ENCODE measurements around the gene MEP1A. TPM values are rescaled to one million over a fixed set of nuclear protein-coding genes. Genes with fewer than 3 reads are reported as not detected.

The MEP1A gene
- total RNA-seq, 1 experiment from 2014 or later = not detected

Other genes with a start within 250 kb of the MEP1A start
- gene CYP39A1, start 140.6 kb upstream of the MEP1A start, total RNA-seq (2014; rRNA removed; shearing (Covaris generic)) = 1.8 and 2.3 TPM in 2 replicates
- gene SLC25A27, start 140.4 kb upstream of the MEP1A start, total RNA-seq (2014; rRNA removed; shearing (Covaris generic)) = 1.8 and 2.6 TPM in 2 replicates
- gene TDRD6, start 105.5 kb upstream of the MEP1A start, total RNA-seq (2014; rRNA removed; shearing (Covaris generic)) = not detected in 2 replicates
- 0.48 and 0.59 TPM in 2 replicates for gene PLA2G7, start 58.0 kb upstream of the MEP1A start, total RNA-seq (2014; rRNA removed; shearing (Covaris generic))
- not detected in 2 replicates for gene ANKRD66, start 46.5 kb upstream of the MEP1A start, total RNA-seq (2014; rRNA removed; shearing (Covaris generic))
- 0.12 and 0.20 TPM in 2 replicates for gene ADGRF5, start 128.5 kb downstream of the MEP1A start, total RNA-seq (2014; rRNA removed; shearing (Covaris generic))
- 0.24 and 0.39 TPM in 2 replicates for gene ADGRF1, start 248.9 kb downstream of the MEP1A start, total RNA-seq (2014; rRNA removed; shearing (Covaris generic))

Data from RPMI7951 (cell line).